Upper lobe of right lung (tissue), 1 donor: ENCODE data around the gene NRP1. TPM values are rescaled to one million over a fixed set of nuclear protein-coding genes. Genes with fewer than 3 reads are reported as not detected.

Experiments used
- ATAC-seq: fragments of 200-7000 bp; cut with Tn5 transposase; one replicate; pipeline ENCODE4 v1.9.1; 2020; ENCODE audit warnings: mild to moderate bottlenecking, moderate library complexity
- DNase-seq: peaks from one replicate; pipeline ENCODE4 v3.0.0-alpha.2; 2020
- H3K27ac ChIP-seq: fragments of 200-600 bp; one replicate; pipeline ENCODE4 v1.8.0; 2022
- H3K27me3 ChIP-seq: fragments of 200-600 bp; one replicate; pipeline ENCODE4 v1.8.0; 2022; ENCODE audit warnings: mild to moderate bottlenecking
- H3K36me3 ChIP-seq: fragments of 200-600 bp; one replicate; pipeline ENCODE4 v1.8.0; 2022
- H3K4me1 ChIP-seq: fragments of 200-600 bp; one replicate; pipeline ENCODE4 v1.8.0; 2022
- H3K4me3 ChIP-seq: fragments of 200-600 bp; one replicate; pipeline ENCODE4 v1.8.0; 2022; ENCODE audit warnings: mild to moderate bottlenecking
- H3K9me3 ChIP-seq: fragments of 200-600 bp; one replicate; pipeline ENCODE4 v1.8.0; 2022
- intact Hi-C: fragments of 100-400 bp; cut with DNase I; formaldehyde crosslinking; loops from one replicate; pipeline ENCODE4 v1.11.0; 2022
- total RNA-seq: library from RNA; stranded (reverse); fragmentation: NEBNext Ultra II Directional; extraction: Animal tissue kit (Norgen Biotek cat#: 25700); gene quantifications from one replicate; pipeline ENCODE4 v1.2.1, GENCODE V29; 2021
- TF ChIP-seq, protein P1 (sequence below): fragments of 200-600 bp; IDR thresholded peaks from one replicate; pipeline ENCODE4 v1.8.0; 2022; ENCODE audit warnings: antibody characterized with exemption
- donor health status: DM: no; HTN: yes; CAD: no; lungs with severe emphysema.

Gene NRP1
- total RNA-seq, 1 donor from 2014 or later, result 139 TPM

DNA sequence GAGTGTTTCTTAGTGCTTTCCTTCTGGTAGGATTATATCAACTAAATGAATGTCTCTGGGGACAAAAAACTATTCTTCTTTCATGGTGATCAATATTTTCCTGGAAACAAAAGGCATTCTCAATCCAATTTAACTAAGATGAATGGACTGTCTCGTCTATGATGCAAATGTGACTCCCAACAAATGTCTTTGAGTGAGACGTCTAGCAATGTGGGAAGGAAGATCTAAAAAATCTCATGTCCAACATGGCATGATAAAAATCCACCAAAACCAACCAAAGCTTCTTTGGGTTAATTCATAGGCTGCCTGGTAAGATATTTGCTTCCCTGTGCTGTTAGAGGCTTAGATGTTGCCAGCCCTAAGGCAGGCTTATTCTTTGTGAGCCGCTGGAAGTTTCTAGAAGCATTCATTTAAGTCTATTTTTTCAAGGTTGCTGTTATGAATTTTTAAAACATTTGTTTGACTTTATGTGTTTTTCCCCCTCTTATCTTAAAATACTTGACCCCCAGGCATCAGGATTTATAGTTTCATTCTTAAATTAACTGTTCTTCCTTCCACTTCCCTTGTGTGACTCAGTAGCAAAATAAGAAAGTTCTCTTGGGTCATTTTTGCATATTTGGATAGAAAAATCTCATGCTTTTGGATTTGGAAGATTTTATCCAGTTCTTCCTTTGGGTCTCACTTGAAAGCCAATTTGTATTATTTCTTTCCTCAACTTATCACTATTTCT is 156.3 kb downstream of the NRP1 start:
- Histone ChIP-seq H3K9me3 (no peaks in the 10 kb centered on the region), H3K27ac (no peak overlapping the region), H3K4me3 (no peak overlapping the region), H3K36me3 (peaks cover 42% of the 10 kb centered on the region), H3K27me3 (no peaks in the 10 kb centered on the region), H3K4me1 (no peaks in the 10 kb centered on the region)
- intact Hi-C loops, result no loop called here
- ATAC-seq (no peak), DNase-seq (no peak)
- TF ChIP-seq, protein P1, sequence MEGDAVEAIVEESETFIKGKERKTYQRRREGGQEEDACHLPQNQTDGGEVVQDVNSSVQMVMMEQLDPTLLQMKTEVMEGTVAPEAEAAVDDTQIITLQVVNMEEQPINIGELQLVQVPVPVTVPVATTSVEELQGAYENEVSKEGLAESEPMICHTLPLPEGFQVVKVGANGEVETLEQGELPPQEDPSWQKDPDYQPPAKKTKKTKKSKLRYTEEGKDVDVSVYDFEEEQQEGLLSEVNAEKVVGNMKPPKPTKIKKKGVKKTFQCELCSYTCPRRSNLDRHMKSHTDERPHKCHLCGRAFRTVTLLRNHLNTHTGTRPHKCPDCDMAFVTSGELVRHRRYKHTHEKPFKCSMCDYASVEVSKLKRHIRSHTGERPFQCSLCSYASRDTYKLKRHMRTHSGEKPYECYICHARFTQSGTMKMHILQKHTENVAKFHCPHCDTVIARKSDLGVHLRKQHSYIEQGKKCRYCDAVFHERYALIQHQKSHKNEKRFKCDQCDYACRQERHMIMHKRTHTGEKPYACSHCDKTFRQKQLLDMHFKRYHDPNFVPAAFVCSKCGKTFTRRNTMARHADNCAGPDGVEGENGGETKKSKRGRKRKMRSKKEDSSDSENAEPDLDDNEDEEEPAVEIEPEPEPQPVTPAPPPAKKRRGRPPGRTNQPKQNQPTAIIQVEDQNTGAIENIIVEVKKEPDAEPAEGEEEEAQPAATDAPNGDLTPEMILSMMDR, result no peak

DNA sequence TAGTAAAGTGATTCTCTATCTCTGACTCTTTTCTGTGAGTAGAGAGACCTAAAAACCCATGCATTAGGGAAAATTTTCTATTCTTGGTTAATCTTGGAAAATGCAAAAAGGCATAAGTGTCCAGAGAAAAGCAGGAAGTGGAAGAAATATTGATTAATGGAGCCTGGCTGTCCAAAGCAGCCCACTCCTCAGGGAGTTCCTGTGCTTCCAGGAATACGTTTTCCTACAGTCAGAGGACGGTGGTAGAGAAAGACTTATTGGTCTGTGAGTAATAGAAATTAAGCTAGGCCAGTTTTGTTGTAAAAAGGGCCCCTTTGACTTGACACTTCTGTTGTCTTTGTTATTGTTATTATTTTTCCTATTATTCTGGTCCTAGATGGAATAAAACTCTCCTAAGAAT is 157.8 kb downstream of the NRP1 start:
- Histone ChIP-seq H3K36me3 (peaks cover 30% of the 10 kb centered on the region), H3K9me3 (no peaks in the 10 kb centered on the region), H3K4me3 (no peak overlapping the region), H3K27ac (no peak overlapping the region), H3K27me3 (no peaks in the 10 kb centered on the region), H3K4me1 (no peaks in the 10 kb centered on the region)
- DNase-seq, result no peak
- TF ChIP-seq, protein P1, result no peak
- ATAC-seq, result no peak
- intact Hi-C loops, result no loop called here

DNA sequence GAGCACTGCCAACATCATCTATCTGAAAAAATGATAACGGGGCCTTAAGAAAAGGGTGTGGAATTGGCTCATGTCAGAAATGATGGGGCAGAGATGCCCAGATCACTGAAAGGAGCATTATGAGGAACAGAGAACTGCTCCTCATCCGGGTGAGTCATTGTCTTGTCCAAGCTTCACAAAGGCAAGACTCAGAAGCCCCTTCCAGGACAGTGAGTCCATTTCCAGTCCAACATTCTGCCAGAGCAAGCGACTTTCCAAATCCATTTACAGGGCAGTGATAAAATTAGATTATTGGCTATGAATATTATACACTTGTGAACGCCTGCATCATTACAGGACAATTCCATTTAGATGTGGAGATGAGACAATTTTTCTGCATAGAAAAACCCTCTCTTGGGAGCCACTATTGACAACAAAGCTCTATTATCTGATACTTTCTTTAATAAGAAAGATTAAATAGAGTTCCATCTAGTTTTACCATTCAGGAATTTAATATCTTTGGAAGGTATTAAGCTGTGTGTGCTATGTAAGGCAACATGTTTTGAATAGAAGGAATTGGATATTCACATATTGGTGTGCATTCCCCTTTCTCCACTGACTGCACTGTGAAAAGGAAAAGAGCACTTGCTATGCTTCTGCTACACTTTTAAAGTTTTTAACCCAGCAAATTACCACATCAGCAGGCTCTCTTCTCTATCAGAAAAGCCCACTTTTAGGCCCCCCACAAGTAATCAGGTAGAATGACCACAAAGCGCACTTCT is 159.6 kb downstream of the NRP1 start:
- Histone ChIP-seq H3K36me3 (peaks cover 12% of the 10 kb centered on the region), H3K4me1 (no peaks in the 10 kb centered on the region), H3K9me3 (no peaks in the 10 kb centered on the region), H3K4me3 (no peak overlapping the region), H3K27ac (no peak overlapping the region), H3K27me3 (no peaks in the 10 kb centered on the region)
- TF ChIP-seq, protein P1, result no peak
- no peak for ATAC-seq
- intact Hi-C loops, result no loop called here
- DNase-seq, result no peak

DNA sequence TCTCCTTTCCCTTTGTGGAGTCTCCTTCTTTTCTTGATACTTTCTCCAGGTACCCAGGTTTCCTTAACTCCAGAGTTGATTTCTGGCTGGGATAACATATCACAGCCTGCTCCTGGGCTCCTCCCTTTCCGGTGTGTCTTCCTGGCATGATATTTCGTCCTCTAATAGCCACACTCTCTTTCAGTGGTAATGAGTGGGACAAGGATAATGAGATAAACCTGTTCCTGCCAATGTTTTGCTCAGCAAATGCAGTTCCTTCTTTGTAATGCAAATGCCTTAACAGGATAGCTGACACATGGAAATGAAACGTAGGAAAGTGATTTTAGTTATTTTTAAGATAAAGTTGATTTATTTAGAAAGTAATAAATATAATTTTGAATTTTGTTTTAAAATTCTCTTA is 168.6 kb downstream of the NRP1 start:
- ATAC-seq (no peak), DNase-seq (no peak)
- intact Hi-C loops, result no loop called here
- Histone ChIP-seq H3K4me3 (no peak overlapping the region), H3K36me3 (no peaks in the 10 kb centered on the region), H3K4me1 (no peaks in the 10 kb centered on the region), H3K27ac (no peak overlapping the region), H3K9me3 (no peaks in the 10 kb centered on the region), H3K27me3 (no peaks in the 10 kb centered on the region)
- TF ChIP-seq, protein P1, result no peak

DNA sequence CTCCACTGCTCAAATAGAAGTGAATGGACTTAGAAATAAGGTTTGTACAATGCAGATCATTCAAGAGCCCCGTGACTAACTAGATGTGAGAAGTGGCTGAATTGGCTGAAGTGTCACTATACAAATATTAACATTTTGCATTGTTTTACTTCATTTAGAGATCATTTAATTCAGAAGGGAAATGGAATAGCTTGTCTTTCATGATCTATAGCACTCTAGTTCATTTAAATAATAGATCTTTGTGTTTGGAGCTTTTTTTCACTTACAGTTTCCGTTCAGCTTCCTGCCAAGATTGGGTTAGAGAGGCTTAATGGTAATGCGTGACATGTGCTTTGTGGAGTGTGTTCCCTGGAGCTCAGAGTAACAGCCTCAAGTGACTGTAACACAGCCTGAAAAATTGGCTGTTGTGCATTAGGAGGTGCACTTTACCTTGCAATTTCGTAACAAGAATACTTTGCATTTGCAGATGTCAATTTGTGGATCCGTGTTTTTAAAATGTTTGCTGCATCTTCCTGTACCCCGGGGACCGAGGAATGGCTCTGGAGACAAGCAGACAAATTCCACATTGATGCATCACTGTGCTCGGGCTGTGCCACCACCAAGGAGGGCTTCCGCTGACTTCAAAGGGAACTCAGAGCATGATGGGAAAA is 170.3 kb downstream of the NRP1 start:
- Histone ChIP-seq H3K27me3 (no peaks in the 10 kb centered on the region), H3K4me1 (no peaks in the 10 kb centered on the region), H3K9me3 (no peaks in the 10 kb centered on the region), H3K36me3 (no peaks in the 10 kb centered on the region), H3K27ac (no peak overlapping the region), H3K4me3 (no peak overlapping the region)
- DNase-seq (no peak), ATAC-seq (peak; percentile 84)
- intact Hi-C loops, result no loop called here
- TF ChIP-seq, protein P1, result no peak
